Measurements from ENCODE around the gene RAB21.

The RAB21 gene

DNA sequence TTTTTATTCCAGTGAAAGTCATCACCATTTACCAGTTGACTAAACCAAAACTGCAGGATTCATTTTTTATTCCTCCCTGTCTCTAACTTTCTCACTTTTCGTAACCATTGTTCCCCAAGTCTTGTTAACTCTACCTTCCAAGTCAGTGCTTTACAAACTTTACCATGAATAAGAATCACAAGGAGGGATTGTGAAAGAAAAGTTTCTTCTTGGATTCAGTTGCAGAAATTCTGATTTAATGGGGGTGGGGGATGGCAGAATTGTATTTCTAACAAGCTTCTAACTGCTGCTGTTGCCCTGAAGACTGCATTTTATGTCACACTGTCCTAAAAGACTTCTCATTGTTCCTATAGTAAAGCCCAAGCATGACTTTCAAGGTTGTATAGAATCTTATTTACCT lies 5.0 kb upstream of the RAB21 start:
- no peak for TF ChIP-seq EZH2phosphoT487 (IDR thresholded peaks at IDR 0.05; ENCODE audit: borderline replicate concordance)
- TF ChIP-seq, protein P1, sequence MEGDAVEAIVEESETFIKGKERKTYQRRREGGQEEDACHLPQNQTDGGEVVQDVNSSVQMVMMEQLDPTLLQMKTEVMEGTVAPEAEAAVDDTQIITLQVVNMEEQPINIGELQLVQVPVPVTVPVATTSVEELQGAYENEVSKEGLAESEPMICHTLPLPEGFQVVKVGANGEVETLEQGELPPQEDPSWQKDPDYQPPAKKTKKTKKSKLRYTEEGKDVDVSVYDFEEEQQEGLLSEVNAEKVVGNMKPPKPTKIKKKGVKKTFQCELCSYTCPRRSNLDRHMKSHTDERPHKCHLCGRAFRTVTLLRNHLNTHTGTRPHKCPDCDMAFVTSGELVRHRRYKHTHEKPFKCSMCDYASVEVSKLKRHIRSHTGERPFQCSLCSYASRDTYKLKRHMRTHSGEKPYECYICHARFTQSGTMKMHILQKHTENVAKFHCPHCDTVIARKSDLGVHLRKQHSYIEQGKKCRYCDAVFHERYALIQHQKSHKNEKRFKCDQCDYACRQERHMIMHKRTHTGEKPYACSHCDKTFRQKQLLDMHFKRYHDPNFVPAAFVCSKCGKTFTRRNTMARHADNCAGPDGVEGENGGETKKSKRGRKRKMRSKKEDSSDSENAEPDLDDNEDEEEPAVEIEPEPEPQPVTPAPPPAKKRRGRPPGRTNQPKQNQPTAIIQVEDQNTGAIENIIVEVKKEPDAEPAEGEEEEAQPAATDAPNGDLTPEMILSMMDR (conservative IDR thresholded peaks at IDR 0.05; ENCODE audit: low read length) = no peak
- no peak overlapping the region for H2AFZ ChIP-seq (ENCODE audit: low read length)
- H3K79me2 ChIP-seq (ENCODE audit: insufficient read depth, low read length) = no peaks in the 10 kb centered on the region
- no peaks in the 10 kb centered on the region for H3F3A ChIP-seq (ENCODE audit: low read depth)
- H3K4me1 ChIP-seq (ENCODE audit: insufficient read depth, low read length, poor library complexity, severe bottlenecking) = peaks cover 5% of the 10 kb centered on the region
- no peak overlapping the region for H3K4me2 ChIP-seq (ENCODE audit: low read depth, low read length, poor library complexity, severe bottlenecking)
- no peaks in the 10 kb centered on the region for H4K20me1 ChIP-seq (ENCODE audit: insufficient read depth, low read length, poor library complexity, severe bottlenecking)
- H3K9ac ChIP-seq (ENCODE audit: low read depth, low read length, poor library complexity, severe bottlenecking) = no peak overlapping the region
- no peaks in the 10 kb centered on the region for H3K9me3 ChIP-seq (ENCODE audit: insufficient read depth, low read depth, low read length)
- no peaks in the 10 kb centered on the region for H3K36me3 ChIP-seq (ENCODE audit: insufficient read depth, low read length)
- no peaks in the 10 kb centered on the region for H3K27me3 ChIP-seq (ENCODE audit: insufficient read depth, low read length, poor library complexity, severe bottlenecking)
- H3K4me3 ChIP-seq (ENCODE audit: low read length, poor library complexity, severe bottlenecking) = no peak overlapping the region
- no peaks in the 10 kb centered on the region for H3K9me2 ChIP-seq (replicated peaks; ENCODE audit: low read depth, low read length)

DNA sequence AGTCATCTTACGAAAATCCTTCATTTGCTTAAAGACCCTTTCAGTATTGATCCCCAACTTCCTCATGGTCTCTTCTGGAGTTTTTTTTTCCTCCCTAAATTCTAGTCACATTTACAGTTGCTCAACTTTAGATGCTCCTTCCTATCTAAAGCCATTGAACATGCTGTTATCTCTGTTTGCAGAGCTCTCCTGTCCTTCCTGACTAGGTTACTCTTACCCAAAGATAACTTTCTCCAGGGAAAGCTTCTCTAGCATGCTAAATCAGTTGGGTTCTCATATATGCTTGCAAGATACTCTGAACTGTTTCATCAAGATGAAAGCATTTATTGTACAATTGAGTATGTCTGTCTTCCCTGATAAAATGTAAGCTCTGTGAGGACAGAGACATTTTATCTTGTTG lies 1.8 kb upstream of the RAB21 start:
- H2AFZ ChIP-seq (ENCODE audit: low read length) = no peak overlapping the region
- no peak overlapping the region for H3K4me2 ChIP-seq (ENCODE audit: low read depth, low read length, poor library complexity, severe bottlenecking)

DNA sequence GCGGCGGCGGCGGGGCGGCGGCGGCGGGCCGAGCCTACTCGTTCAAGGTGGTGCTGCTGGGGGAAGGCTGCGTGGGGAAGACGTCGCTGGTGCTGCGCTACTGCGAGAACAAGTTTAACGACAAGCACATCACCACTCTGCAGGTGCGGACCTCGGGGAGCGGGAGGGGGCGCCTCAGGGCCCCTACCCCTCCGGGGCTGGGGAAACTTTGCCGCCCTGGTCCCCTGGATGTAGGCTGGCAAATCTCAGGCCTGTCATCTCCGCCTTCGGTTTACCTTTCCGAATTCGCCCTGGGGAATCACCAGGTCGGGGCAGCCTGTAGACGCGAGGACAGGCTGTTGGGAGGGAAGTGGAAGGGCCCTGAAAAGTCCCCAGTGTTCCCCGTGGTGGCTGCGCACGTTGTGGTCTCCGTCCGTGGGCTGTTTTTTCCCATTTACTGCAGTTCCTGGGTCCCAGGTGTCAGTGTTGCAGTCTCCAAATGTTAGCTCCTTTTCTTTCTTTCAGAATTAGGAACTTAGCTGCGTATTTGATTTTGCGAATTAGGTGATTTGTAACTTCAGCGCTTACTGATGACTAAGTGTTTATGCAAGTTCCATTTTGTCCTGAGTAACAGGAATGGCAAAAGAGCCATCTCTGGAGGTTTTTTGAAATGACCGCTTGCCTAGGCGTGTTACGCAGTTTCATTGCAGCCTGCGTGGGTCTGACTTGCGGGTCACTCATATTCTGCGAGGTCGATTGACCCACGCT lies 656 bp downstream of the RAB21 start:
- peak overlapping the region; percentile 15; the same call in 1 of the 2 replicates for H2AFZ ChIP-seq (ENCODE audit: low read length)
- no peaks in the 10 kb centered on the region for H3F3A ChIP-seq (ENCODE audit: low read depth)
- H3K9me2 ChIP-seq (replicated peaks; ENCODE audit: low read depth, low read length) = no peaks in the 10 kb centered on the region
- H3K79me2 ChIP-seq (ENCODE audit: insufficient read depth, low read length) = peaks cover 54% of the 10 kb centered on the region
- peaks cover 41% of the 10 kb centered on the region for H3K4me1 ChIP-seq (ENCODE audit: insufficient read depth, low read length, poor library complexity, severe bottlenecking)
- H3K27me3 ChIP-seq (ENCODE audit: insufficient read depth, low read length, poor library complexity, severe bottlenecking) = no peaks in the 10 kb centered on the region
- TF ChIP-seq EZH2phosphoT487 (IDR thresholded peaks at IDR 0.05; ENCODE audit: borderline replicate concordance) = no peak
- TF ChIP-seq, protein P1 (conservative IDR thresholded peaks at IDR 0.05; ENCODE audit: low read length) = no peak
- peaks cover 49% of the 10 kb centered on the region for H4K20me1 ChIP-seq (ENCODE audit: insufficient read depth, low read length, poor library complexity, severe bottlenecking)
- H3K4me2 ChIP-seq (ENCODE audit: low read depth, low read length, poor library complexity, severe bottlenecking) = peak overlapping the region; percentile 99
- H3K4me3 ChIP-seq (ENCODE audit: low read length, poor library complexity, severe bottlenecking) = peak overlapping the region; percentile 91
- H3K9ac ChIP-seq (ENCODE audit: low read depth, low read length, poor library complexity, severe bottlenecking) = peak overlapping the region; percentile 78
- no peaks in the 10 kb centered on the region for H3K9me3 ChIP-seq (ENCODE audit: insufficient read depth, low read depth, low read length)
- no peaks in the 10 kb centered on the region for H3K36me3 ChIP-seq (ENCODE audit: insufficient read depth, low read length)

More for the DNA sequence above, 1.8 kb upstream of the RAB21 start:
- no peak for TF ChIP-seq EZH2phosphoT487 (IDR thresholded peaks at IDR 0.05; ENCODE audit: borderline replicate concordance)
- TF ChIP-seq, protein P1 (conservative IDR thresholded peaks at IDR 0.05; ENCODE audit: low read length) = no peak
- H4K20me1 ChIP-seq (ENCODE audit: insufficient read depth, low read length, poor library complexity, severe bottlenecking) = peaks cover 26% of the 10 kb centered on the region
- H3K9me3 ChIP-seq (ENCODE audit: insufficient read depth, low read depth, low read length) = no peaks in the 10 kb centered on the region
- H3K79me2 ChIP-seq (ENCODE audit: insufficient read depth, low read length) = peaks cover 29% of the 10 kb centered on the region
- H3F3A ChIP-seq (ENCODE audit: low read depth) = no peaks in the 10 kb centered on the region
- H3K9ac ChIP-seq (ENCODE audit: low read depth, low read length, poor library complexity, severe bottlenecking) = no peak overlapping the region
- H3K4me1 ChIP-seq (ENCODE audit: insufficient read depth, low read length, poor library complexity, severe bottlenecking) = peaks cover 20% of the 10 kb centered on the region
- no peaks in the 10 kb centered on the region for H3K9me2 ChIP-seq (replicated peaks; ENCODE audit: low read depth, low read length)
- no peaks in the 10 kb centered on the region for H3K36me3 ChIP-seq (ENCODE audit: insufficient read depth, low read length)
- no peaks in the 10 kb centered on the region for H3K27me3 ChIP-seq (ENCODE audit: insufficient read depth, low read length, poor library complexity, severe bottlenecking)
- no peak overlapping the region for H3K4me3 ChIP-seq (ENCODE audit: low read length, poor library complexity, severe bottlenecking)
